Transverse colon (tissue), 4 donors: ENCODE measurements around the gene SNX5.

Source experiments
- CTCF ChIP-seq, 5 experiments: fragments of 200-600 bp in 3 of 5; fragments of 450-650 bp in 2 of 5; sonication (generic) in 3 of 5; IDR thresholded peaks; 1 replicate in 2 of 5; 2 replicates in 3 of 5; pipeline ENCODE4 v1.5.1; 2016 to 2017; ENCODE audit warnings: antibody characterized with exemption in 5 of 5, inconsistent platforms in 3 of 5, mild to moderate bottlenecking in 2 of 5, moderate library complexity in 1 of 5
- EP300 ChIP-seq: sonication (generic); formaldehyde crosslinking; IDR thresholded peaks from one replicate; pipeline ENCODE4 v1.6.1; 2017; ENCODE audit warnings: antibody characterized with exemption, low read depth
- POLR2A ChIP-seq: fragments of 450-650 bp; IDR thresholded peaks from one replicate; pipeline ENCODE4 v1.6.1; 2016; ENCODE audit warnings: antibody characterized with exemption, mild to moderate bottlenecking, moderate library complexity
- POLR2AphosphoS5 ChIP-seq, 3 donors: sonication (generic); formaldehyde crosslinking; IDR thresholded peaks; one replicate each; pipeline ENCODE4 v1.6.1; 2016; ENCODE audit warnings: antibody characterized with exemption in 3 of 3

GRCh38 chr20:17992224-17992637, 23.6 kb upstream of the SNX5 start:
- no peak for TF ChIP-seq EP300
- TF ChIP-seq CTCF (IDR thresholded peaks at IDR 0.05) = no peak
- TF ChIP-seq POLR2AphosphoS5 (IDR thresholded peaks at IDR 0.05) = no peak
- no peak for TF ChIP-seq POLR2A
